ENCODE data around the gene CASP8AP2.

DNA sequence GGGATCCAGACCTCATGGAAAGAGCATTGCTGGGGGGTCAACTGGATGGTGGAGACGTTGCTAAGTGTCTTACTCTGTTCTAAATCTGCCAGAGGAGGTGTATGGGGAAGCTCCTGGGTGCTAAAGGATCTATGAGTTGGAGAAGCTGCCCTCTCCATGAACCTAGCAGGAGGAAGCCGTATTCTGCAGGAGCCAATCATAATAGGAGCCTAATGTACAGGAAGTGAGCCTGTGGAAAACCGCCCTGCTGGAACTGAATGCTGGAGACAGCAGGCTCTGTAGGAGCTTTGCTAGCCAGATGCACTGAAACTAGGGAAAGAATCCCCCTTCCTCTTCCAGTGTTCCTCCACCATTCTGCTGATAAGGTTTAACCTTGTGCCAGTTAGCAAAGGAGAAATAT, 10.9 kb downstream of the CASP8AP2 start:
- TF ChIP-seq, protein P1, sequence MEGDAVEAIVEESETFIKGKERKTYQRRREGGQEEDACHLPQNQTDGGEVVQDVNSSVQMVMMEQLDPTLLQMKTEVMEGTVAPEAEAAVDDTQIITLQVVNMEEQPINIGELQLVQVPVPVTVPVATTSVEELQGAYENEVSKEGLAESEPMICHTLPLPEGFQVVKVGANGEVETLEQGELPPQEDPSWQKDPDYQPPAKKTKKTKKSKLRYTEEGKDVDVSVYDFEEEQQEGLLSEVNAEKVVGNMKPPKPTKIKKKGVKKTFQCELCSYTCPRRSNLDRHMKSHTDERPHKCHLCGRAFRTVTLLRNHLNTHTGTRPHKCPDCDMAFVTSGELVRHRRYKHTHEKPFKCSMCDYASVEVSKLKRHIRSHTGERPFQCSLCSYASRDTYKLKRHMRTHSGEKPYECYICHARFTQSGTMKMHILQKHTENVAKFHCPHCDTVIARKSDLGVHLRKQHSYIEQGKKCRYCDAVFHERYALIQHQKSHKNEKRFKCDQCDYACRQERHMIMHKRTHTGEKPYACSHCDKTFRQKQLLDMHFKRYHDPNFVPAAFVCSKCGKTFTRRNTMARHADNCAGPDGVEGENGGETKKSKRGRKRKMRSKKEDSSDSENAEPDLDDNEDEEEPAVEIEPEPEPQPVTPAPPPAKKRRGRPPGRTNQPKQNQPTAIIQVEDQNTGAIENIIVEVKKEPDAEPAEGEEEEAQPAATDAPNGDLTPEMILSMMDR (IDR thresholded peaks at IDR 0.05), result no peak
- TF ChIP-seq EZH2 (IDR thresholded peaks at IDR 0.05) (no peak), EZH2phosphoT487 (IDR thresholded peaks at IDR 0.05) (no peak)
